SK-N-SH (cell line): ENCODE measurements around the gene SMYD1.

Experiments
- CHD2 ChIP-seq: fragments of 150-350 bp; IDR thresholded peaks from 2 replicates; pipeline ENCODE4 v1.6.1; 2018; ENCODE audit warnings: low read length; ENCODE audit not compliant: partially characterized antibody
- EP300 ChIP-seq, 2 experiments: IDR thresholded peaks; 2 replicates each; pipeline versions ENCODE4 v1.4.0 to v1.6.1; 2012; ENCODE audit warnings: borderline replicate concordance in 1 of 2, low read depth in 1 of 2, low read length in 1 of 2
- EZH2phosphoT487 ChIP-seq: fragments of 200-600 bp; sonication (generic); IDR thresholded peaks from 2 replicates; pipeline ENCODE4 v1.6.1; 2017; ENCODE audit warnings: low read depth, mixed run types, mild to moderate bottlenecking, antibody characterized with exemption, moderate library complexity, borderline replicate concordance
- GABPA ChIP-seq: IDR thresholded peaks from 2 replicates; pipeline ENCODE4 v1.4.0; 2012; ENCODE audit warnings: low read depth, mild to moderate bottlenecking
- MXI1 ChIP-seq: IDR thresholded peaks from 2 replicates; pipeline ENCODE4 v1.6.1; 2012; ENCODE audit warnings: mild to moderate bottlenecking, low read depth, low read length, improper control_type of control experiment
- POLR2AphosphoS5 ChIP-seq: IDR thresholded peaks from 2 replicates; pipeline ENCODE4 v1.6.1; 2012; ENCODE audit warnings: low read depth, low read length
- RFX5 ChIP-seq: IDR thresholded peaks from 2 replicates; pipeline ENCODE4 v1.6.1; 2012; ENCODE audit warnings: mild to moderate bottlenecking, improper control_type of control experiment, low read length
- SMC3 ChIP-seq: IDR thresholded peaks from 2 replicates; pipeline ENCODE4 v1.6.1; 2012; ENCODE audit warnings: low read depth, low read length, improper control_type of control experiment
- YY1 ChIP-seq: IDR thresholded peaks from 2 replicates; pipeline ENCODE4 v1.4.0; 2012; ENCODE audit warnings: low read depth, mild to moderate bottlenecking
- TF ChIP-seq, protein P1 (sequence below): fragments of 200-600 bp; sonication (generic); IDR thresholded peaks from 2 replicates; pipeline ENCODE4 v1.6.1; 2017; ENCODE audit warnings: antibody characterized with exemption, mild to moderate bottlenecking, moderate library complexity
- TF ChIP-seq, protein P2 (sequence below): IDR thresholded peaks from 2 replicates; pipeline ENCODE4 v1.4.0; 2012; ENCODE audit warnings: low read depth
- TF ChIP-seq, protein P3 (sequence below): IDR thresholded peaks from 2 replicates; pipeline ENCODE4 v1.6.1; 2012; ENCODE audit warnings: mild to moderate bottlenecking, low read depth, low read length, moderate library complexity

DNA sequence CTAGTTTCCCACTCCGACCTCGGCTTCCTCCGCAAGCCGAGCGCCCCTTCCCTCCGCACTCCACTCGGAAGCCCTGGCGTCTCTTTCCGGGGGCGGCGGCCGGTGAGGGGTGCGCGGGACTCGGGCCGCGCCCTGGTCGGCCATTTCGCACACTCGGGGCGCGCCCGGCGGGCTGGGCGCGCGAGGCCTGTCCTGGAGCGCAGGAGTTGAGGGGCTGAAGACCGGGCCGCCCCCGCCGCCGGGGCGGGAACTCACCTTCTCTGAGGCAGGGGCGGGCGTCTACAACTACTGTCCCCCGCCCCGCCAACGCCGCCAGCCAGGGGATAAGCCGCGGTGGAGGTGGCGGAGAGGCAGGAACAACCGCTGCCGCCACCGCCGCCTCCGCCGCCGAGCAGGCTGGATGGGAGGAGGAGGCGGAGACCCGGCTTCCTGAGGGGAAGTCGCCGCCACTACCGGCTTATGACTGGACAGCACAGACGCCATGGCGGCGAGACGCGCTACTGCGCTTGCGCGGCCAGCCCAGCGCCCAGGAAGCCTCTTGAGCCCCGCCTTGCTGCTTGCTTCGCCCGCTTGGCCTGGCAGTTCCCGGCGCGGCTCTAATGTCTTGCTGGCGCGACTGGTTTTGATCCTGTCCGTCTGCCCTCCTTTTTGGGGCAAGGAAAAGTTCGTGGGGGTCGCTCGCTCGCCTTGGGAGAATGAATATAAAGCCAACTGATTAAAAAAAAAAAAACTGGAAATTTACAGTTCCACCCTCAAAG, 12.1 kb upstream of the SMYD1 start, which contains the start of gene KRCC1:
- TF ChIP-seq CHD2 (no peak), EZH2phosphoT487 (no peak), MXI1 (no peak), POLR2AphosphoS5 (peak; percentile 91), RFX5 (no peak), EP300 (IDR thresholded peaks at IDR 0.05; ENCODE audit: borderline replicate concordance in 1 of 2, low read depth in 1 of 2, low read length in 1 of 2) (no peak), SMC3 (no peak), YY1 (peak; percentile 80), GABPA (peak; percentile 77)
- TF ChIP-seq, protein P1, sequence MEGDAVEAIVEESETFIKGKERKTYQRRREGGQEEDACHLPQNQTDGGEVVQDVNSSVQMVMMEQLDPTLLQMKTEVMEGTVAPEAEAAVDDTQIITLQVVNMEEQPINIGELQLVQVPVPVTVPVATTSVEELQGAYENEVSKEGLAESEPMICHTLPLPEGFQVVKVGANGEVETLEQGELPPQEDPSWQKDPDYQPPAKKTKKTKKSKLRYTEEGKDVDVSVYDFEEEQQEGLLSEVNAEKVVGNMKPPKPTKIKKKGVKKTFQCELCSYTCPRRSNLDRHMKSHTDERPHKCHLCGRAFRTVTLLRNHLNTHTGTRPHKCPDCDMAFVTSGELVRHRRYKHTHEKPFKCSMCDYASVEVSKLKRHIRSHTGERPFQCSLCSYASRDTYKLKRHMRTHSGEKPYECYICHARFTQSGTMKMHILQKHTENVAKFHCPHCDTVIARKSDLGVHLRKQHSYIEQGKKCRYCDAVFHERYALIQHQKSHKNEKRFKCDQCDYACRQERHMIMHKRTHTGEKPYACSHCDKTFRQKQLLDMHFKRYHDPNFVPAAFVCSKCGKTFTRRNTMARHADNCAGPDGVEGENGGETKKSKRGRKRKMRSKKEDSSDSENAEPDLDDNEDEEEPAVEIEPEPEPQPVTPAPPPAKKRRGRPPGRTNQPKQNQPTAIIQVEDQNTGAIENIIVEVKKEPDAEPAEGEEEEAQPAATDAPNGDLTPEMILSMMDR, result no peak
- TF ChIP-seq, protein P2, sequence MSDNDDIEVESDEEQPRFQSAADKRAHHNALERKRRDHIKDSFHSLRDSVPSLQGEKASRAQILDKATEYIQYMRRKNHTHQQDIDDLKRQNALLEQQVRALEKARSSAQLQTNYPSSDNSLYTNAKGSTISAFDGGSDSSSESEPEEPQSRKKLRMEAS, result peak; percentile 67
- TF ChIP-seq, protein P3, sequence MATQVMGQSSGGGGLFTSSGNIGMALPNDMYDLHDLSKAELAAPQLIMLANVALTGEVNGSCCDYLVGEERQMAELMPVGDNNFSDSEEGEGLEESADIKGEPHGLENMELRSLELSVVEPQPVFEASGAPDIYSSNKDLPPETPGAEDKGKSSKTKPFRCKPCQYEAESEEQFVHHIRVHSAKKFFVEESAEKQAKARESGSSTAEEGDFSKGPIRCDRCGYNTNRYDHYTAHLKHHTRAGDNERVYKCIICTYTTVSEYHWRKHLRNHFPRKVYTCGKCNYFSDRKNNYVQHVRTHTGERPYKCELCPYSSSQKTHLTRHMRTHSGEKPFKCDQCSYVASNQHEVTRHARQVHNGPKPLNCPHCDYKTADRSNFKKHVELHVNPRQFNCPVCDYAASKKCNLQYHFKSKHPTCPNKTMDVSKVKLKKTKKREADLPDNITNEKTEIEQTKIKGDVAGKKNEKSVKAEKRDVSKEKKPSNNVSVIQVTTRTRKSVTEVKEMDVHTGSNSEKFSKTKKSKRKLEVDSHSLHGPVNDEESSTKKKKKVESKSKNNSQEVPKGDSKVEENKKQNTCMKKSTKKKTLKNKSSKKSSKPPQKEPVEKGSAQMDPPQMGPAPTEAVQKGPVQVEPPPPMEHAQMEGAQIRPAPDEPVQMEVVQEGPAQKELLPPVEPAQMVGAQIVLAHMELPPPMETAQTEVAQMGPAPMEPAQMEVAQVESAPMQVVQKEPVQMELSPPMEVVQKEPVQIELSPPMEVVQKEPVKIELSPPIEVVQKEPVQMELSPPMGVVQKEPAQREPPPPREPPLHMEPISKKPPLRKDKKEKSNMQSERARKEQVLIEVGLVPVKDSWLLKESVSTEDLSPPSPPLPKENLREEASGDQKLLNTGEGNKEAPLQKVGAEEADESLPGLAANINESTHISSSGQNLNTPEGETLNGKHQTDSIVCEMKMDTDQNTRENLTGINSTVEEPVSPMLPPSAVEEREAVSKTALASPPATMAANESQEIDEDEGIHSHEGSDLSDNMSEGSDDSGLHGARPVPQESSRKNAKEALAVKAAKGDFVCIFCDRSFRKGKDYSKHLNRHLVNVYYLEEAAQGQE, result no peak
